ENCODE results near the gene UBAC1. TPM values are rescaled to one million over a fixed set of nuclear protein-coding genes. Genes with fewer than 3 reads are reported as not detected.

UBAC1 gene
- total RNA-seq, 6 experiments from 2014 or later = 15.2 to 27.0 (median 16.5) TPM

- TF ChIP-seq POLR2A (IDR thresholded peaks at IDR 0.05) = no peak
- TF ChIP-seq CTCF (IDR thresholded peaks at IDR 0.05) = no peak
- H3K36me3 ChIP-seq = no peaks in the 10 kb centered on the region
- no peak overlapping the region for H3K27ac ChIP-seq
- H3K4me1 ChIP-seq = peaks cover 0 to 7% (median 0%) of the 10 kb centered on the region in 4 donors
- H3K27me3 ChIP-seq = no peaks in the 10 kb centered on the region
- H3K4me3 ChIP-seq = no peak overlapping the region
- intact Hi-C loops (cut with DNase I) = loop anchor here in 1 of 2 donors (5.0 kb wide), 1 partner anchor 157 kb away; no protein-coding TSS in a partner anchor
- H3K9me3 ChIP-seq = no peaks in the 10 kb centered on the region
- no peak for DNase-seq
- WGBS (ENCODE audit: insufficient coverage, low coverage, low lambda C conversion rate, missing lambda C conversion rate) = no CpG with 5 or more reads among the region's 11 CpGs
- ATAC-seq = no peak
Observed at GRCh38 chr9:135965124-135965756, 4.1 kb upstream of the UBAC1 start.

GRCh38 chr9:135963938-135964337 lies 2.8 kb upstream of the UBAC1 start:
- Histone ChIP-seq H3K9me3 (no peaks in the 10 kb centered on the region), H3K4me1 (peaks cover 0 to 14% (median 0%) of the 10 kb centered on the region in 4 donors), H3K27ac (no peak overlapping the region), H3K36me3 (no peaks in the 10 kb centered on the region), H3K27me3 (no peaks in the 10 kb centered on the region), H3K4me3 (no peak overlapping the region)
- TF ChIP-seq POLR2A (IDR thresholded peaks at IDR 0.05) = no peak
- no peak for TF ChIP-seq CTCF (IDR thresholded peaks at IDR 0.05)
- intact Hi-C loops (cut with DNase I) = no loop called here
- DNase-seq (no peak), ATAC-seq (no peak)
- WGBS (ENCODE audit: insufficient coverage, low coverage, low lambda C conversion rate, missing lambda C conversion rate) = 61% methylated on average over 5 of the region's 10 CpGs

- H3K36me3 ChIP-seq = no peaks in the 10 kb centered on the region
- H3K4me1 ChIP-seq = peaks cover 0 to 14% (median 0%) of the 10 kb centered on the region in 4 donors
- H3K9me3 ChIP-seq = no peaks in the 10 kb centered on the region
- TF ChIP-seq CTCF (IDR thresholded peaks at IDR 0.05) (no peak), POLR2A (IDR thresholded peaks at IDR 0.05) (no peak)
- H3K27ac ChIP-seq = no peak overlapping the region
- H3K27me3 ChIP-seq = no peaks in the 10 kb centered on the region
- intact Hi-C loops (cut with DNase I) = no loop called here
- DNase-seq = no peak
- no peak overlapping the region for H3K4me3 ChIP-seq
- ATAC-seq = no peak
- WGBS (ENCODE audit: insufficient coverage, low coverage, low lambda C conversion rate, missing lambda C conversion rate) = 88% methylated on average over 5 of the region's 8 CpGs
Observed at GRCh38 chr9:135963338-135963737, 2.2 kb upstream of the UBAC1 start.

GRCh38 chr9:135962696-135963307 lies 1.6 kb upstream of the UBAC1 start:
- Histone ChIP-seq H3K4me1 (peaks cover 0 to 14% (median 0%) of the 10 kb centered on the region in 4 donors), H3K4me3 (no peak overlapping the region), H3K27me3 (no peaks in the 10 kb centered on the region), H3K36me3 (no peaks in the 10 kb centered on the region), H3K27ac (no peak overlapping the region), H3K9me3 (no peaks in the 10 kb centered on the region)
- DNase-seq (no peak), ATAC-seq (no peak)
- WGBS (ENCODE audit: insufficient coverage, low coverage, low lambda C conversion rate, missing lambda C conversion rate) = 58% methylated on average over 11 of the region's 11 CpGs
- TF ChIP-seq POLR2A (IDR thresholded peaks at IDR 0.05) = no peak
- TF ChIP-seq CTCF (IDR thresholded peaks at IDR 0.05) = no peak
- intact Hi-C loops (cut with DNase I) = no loop called here
